OCI-M1 (cell line): Measurements from ENCODE around the gene MELK.
"Not testable (repeated sequence)": the region's sequence is repeated elsewhere in the genome, so short reads cannot be mapped to it uniquely, and the experiment has no call there.

Source experiments
- DNase-seq: peaks from one replicate; lab custom pipeline; 2025; lab: John Stamatoyannopoulos, UW

MELK gene

GRCh38 chr9:36572515-36573418 is at the start of gene MELK:
Gene MELK, plus strand, starts transcription at chr9:36572895. Its CDS starts 8,787 bp downstream, at chr9:36581682.
- peak; percentile 90 for DNase-seq

- DNase-seq = no peak
Observed at GRCh38 chr9:36530224-36530623, 42.5 kb upstream of the MELK start.

- DNase-seq = no peak
Observed at GRCh38 chr9:36532353-36532752, 40.3 kb upstream of the MELK start.

- not testable (repeated sequence) for DNase-seq
Observed at GRCh38 chr9:36533726-36534125, 39.0 kb upstream of the MELK start.

DNA sequence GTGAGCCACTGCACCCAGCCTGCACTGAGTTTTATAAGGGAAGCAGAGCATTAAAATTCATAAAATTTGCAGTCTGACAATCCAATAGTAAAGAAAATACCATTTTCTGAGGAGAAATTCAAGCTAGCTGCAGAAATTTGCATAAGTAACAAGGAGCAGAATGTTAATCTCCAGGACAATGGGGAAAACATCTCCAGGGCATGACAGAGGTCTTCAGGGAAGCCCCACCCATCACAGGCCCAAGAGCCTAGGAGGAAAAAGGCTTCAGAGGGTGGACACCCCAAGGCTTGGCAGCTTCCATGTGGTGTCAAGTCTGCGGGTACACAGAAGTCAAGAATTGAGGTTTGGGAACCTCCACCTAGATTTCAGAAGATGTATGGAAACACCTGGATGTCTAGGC is 37.6 kb upstream of the MELK start:
- DNase-seq = no peak

- no peak for DNase-seq
Observed at GRCh38 chr9:36537861-36538260, 34.8 kb upstream of the MELK start.

- no peak for DNase-seq
Observed at GRCh38 chr9:36542355-36542754, 30.3 kb upstream of the MELK start.

DNA sequence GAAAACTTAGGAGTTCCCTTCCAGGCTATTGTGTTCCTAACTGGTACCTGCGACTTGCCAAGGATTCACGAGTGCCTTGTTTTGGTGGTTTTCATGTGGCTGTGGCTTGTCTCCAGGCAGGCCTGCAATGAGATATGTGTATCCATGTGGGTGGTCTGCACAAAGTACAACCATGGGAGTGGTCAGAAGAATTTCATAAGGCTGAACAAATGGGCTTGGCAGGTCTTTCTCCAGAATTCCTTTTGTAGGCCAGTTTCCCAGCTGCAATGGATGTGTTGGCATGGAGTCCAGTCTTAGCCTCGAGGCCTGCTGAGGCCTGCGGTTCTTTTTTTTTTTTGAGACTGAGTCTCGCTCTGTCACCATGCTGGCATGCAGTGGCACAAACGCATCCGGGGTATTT is 28.8 kb upstream of the MELK start:
- DNase-seq = no peak

DNA sequence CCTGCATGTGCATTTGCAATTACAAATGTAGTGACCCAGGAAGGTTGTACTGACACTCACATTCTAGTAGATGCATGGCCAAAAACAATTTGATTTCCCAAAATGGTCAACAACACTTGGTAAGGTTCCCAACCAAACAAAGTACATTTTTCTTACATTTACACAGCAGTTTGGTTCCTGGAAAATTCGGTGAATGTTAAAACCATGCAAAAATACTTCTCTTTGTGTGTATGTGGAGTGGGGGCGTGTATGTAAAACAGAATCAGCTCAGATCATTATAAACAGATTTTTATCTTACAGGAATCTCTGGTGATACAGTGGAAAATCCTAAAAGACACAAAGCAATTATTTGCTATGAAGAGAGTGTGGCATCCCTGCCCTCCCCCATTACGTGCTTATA is 25.1 kb upstream of the MELK start:
- DNase-seq = no peak

GRCh38 chr9:36548454-36548853 is 24.2 kb upstream of the MELK start:
- DNase-seq = no peak

DNA sequence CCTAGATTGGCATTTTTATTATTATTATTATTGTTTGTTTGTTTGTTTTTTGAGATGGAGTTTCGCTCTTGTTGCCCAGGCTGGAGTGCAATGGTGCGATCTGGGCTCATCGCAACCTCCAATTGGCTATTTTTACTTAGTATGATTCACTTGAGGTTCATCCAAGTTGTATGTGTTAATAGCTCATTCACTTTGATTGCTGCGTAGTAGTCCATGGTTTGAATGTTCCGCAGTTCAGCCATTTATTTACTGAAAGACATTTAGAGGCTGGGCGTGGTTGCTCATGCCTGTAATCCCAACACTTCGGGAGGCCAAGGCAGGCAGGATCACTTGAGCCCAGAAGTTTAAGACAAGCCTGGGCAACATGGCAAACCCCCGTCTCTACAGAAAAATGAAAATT is 22.6 kb upstream of the MELK start:
- no peak for DNase-seq

GRCh38 chr9:36550631-36551098 is 22.0 kb upstream of the MELK start:
- peak; percentile 17 for DNase-seq

GRCh38 chr9:36551129-36551528 is 21.6 kb upstream of the MELK start:
- no peak for DNase-seq

DNA sequence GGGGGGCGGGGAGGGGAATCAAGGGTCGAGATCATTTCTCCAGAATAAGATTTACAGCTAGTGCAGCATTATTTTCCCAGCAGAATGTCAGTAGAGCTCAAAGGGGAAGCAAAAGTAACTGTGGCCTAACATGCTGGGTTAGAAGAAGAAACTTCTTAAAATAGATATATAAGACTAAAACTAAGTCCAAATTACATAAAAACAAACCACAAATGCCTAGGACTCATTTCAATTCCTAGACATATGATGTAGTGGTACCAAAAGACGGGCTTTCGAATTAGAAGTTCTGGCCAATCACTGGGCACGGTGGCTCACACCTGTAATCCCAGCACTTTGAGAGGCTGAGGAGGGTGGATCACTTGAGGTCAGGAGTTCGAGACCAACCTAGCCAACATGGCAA is 20.8 kb upstream of the MELK start:
- DNase-seq = no peak

- no peak for DNase-seq
Observed at GRCh38 chr9:36559036-36559695, 13.5 kb upstream of the MELK start.

GRCh38 chr9:36560771-36561170 is 11.9 kb upstream of the MELK start:
- peak; percentile 68 for DNase-seq

- not testable (repeated sequence) for DNase-seq
Observed at GRCh38 chr9:36562801-36563200, 9.9 kb upstream of the MELK start.

DNA sequence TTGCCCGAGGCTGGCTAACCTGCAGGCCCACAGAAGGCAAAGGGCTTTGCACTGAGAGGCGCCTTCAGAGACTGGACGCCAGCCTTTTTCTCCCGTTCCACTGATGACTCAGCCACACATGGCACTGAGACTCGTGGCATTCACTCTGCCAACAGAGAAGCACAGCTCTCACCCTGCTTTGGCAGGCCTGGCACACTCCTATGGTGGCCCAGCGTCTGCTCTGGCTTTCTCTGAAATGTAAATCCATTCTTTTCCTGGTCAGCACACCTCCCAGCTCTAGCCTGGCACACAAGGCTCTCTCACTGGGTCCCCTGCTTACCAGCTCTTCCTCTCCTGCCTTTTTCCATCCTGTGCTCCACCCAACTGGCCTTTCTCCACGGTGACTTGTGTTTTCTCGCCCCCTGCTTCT is 5.9 kb upstream of the MELK start:
- DNase-seq = no peak

DNA sequence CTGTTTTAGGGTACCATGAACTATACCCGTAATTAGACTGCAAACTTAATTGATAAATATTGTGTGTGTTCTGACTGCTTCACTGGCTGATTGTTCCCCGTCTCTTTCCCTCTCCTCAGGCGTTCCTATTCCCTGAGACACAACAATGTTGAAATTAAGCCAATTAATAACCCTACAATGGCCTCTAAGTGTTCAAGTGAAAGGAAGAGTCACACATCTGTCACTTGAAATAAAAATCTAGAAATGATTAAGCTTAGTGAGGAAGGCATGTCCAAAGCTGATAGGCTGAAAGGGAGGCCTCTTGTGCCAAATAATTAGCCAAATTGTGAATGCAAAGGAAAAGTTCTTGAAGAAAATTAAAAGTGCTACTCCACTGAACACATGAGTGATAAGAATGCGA is 4.0 kb upstream of the MELK start:
- not testable (repeated sequence) for DNase-seq

- DNase-seq = no peak
Observed at GRCh38 chr9:36571333-36571732, 1.4 kb upstream of the MELK start.

GRCh38 chr9:36574045-36574444 is 1.4 kb downstream of the MELK start:
- not testable (repeated sequence) for DNase-seq

DNA sequence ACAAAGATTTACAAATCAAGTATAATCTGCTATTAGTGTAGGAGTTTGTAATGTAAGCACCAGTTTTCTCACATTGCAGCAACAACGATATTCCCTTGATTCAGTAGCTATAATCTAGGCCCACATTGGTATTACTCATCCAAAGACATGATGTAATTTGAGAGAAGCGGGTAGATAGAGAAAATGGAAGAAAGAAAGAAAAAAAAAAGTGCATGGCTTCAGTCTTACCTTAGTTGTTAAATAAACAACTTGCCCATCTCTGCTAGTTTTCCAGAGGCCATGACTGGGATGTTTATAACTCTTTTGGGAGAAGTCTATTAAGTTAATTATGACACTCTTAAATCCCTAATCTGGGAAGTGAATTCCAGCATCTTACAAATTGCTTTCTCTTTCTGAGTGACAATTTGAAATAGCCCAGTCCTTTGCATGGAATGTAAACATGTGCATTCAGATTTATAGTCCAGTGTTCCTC is 2.8 kb downstream of the MELK start:
- DNase-seq = peak; percentile 74

DNA sequence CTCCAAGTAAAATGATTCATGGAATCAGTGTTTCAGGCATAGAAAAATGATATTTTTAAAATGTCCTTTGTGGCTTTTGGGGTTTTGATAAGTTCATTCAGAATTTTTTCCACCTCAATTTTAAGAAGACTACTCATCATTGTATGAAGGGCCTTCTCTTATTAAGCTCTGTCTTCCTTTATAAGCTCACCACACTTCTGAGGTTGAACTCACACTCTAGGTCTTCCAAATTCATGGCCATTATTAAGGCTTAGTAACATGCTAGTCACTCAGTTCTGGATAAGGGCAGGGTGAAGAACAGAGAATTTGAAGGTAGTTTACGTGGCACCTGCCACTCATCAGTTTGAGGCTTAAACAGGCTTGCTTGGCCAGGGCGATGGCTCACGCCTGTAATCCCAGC is 4.2 kb downstream of the MELK start:
- no peak for DNase-seq
